ENCODE results near the gene ADIPOQ. TPM values are rescaled to one million over a fixed set of nuclear protein-coding genes. Genes with fewer than 3 reads are reported as not detected.
"Not testable (repeated sequence)": the region's sequence is repeated elsewhere in the genome, so short reads cannot be mapped to it uniquely, and the experiment has no call there.

ADIPOQ gene
- total and polyA plus RNA-seq, 2 experiments from 2014 or later: not detected

DNA sequence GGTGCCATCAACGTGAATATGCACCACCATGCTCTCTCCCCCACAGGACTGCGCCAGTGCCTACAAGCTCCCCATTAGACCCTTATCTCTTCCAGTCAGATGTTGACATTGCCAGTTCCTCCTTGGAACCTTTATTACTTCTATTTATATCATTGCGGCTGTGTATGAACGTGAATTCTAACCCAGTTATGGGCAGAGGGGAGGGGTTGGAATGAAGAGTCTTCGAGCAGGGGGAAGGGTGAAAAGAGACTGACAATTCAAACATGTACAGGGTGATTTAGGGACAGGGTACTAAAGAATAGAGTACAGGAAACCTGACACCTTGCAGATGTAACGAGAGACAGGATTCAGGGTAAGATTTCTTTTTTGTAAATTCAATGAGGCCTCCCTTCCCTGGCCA lies 46.1 kb downstream of the ADIPOQ start:
- Histone ChIP-seq H3K27me3 (no peaks in the 10 kb centered on the region), H3K9me2 (replicated peaks; ENCODE audit: insufficient read depth) (no peaks in the 10 kb centered on the region), H2AFZ (peak overlapping the region; percentile 22), H3K4me3 (no peak overlapping the region), H3K36me3 (replicated peaks; ENCODE audit: insufficient read depth, low read depth) (no peaks in the 10 kb centered on the region), H3K4me2 (no peak overlapping the region), H3K27ac (no peak overlapping the region), H3K9me3 (ENCODE audit: low read depth) (no peaks in the 10 kb centered on the region), H3K4me1 (ENCODE audit: insufficient read depth) (no peaks in the 10 kb centered on the region), H4K20me1 (ENCODE audit: insufficient read depth, poor library complexity, severe bottlenecking) (no peaks in the 10 kb centered on the region), H3K79me2 (no peaks in the 10 kb centered on the region)
- peak; percentile 19 for DNase-seq (ENCODE audit: low spot score)
- TF ChIP-seq EZH2phosphoT487 (IDR thresholded peaks at IDR 0.05; ENCODE audit: low read depth, severe bottlenecking, unreplicated experiment) (no peak), EZH2 (IDR thresholded peaks at IDR 0.05; ENCODE audit: borderline replicate concordance) (no peak)
- TF ChIP-seq, protein P1, sequence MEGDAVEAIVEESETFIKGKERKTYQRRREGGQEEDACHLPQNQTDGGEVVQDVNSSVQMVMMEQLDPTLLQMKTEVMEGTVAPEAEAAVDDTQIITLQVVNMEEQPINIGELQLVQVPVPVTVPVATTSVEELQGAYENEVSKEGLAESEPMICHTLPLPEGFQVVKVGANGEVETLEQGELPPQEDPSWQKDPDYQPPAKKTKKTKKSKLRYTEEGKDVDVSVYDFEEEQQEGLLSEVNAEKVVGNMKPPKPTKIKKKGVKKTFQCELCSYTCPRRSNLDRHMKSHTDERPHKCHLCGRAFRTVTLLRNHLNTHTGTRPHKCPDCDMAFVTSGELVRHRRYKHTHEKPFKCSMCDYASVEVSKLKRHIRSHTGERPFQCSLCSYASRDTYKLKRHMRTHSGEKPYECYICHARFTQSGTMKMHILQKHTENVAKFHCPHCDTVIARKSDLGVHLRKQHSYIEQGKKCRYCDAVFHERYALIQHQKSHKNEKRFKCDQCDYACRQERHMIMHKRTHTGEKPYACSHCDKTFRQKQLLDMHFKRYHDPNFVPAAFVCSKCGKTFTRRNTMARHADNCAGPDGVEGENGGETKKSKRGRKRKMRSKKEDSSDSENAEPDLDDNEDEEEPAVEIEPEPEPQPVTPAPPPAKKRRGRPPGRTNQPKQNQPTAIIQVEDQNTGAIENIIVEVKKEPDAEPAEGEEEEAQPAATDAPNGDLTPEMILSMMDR (IDR thresholded peaks at IDR 0.05; ENCODE audit: poor library complexity): no peak
- 28% methylated on average over 6 of the region's 6 CpGs for WGBS (ENCODE audit: low lambda C conversion rate, missing lambda C conversion rate)

GRCh38 chr3:186889698-186890097 lies 47.2 kb downstream of the ADIPOQ start:
- 96% methylated on average over 4 of the region's 4 CpGs for WGBS (ENCODE audit: low lambda C conversion rate, missing lambda C conversion rate)
- not testable (repeated sequence) for H3K9me2 ChIP-seq (replicated peaks; ENCODE audit: insufficient read depth); H3K36me3 ChIP-seq (replicated peaks; ENCODE audit: insufficient read depth, low read depth); H3K27me3 ChIP-seq; DNase-seq (ENCODE audit: low spot score); H3K4me1 ChIP-seq (ENCODE audit: insufficient read depth); H3K79me2 ChIP-seq; H3K4me3 ChIP-seq; H3K4me2 ChIP-seq; H3K9me3 ChIP-seq (ENCODE audit: low read depth); H4K20me1 ChIP-seq (ENCODE audit: insufficient read depth, poor library complexity, severe bottlenecking); H2AFZ ChIP-seq; H3K27ac ChIP-seq

DNA sequence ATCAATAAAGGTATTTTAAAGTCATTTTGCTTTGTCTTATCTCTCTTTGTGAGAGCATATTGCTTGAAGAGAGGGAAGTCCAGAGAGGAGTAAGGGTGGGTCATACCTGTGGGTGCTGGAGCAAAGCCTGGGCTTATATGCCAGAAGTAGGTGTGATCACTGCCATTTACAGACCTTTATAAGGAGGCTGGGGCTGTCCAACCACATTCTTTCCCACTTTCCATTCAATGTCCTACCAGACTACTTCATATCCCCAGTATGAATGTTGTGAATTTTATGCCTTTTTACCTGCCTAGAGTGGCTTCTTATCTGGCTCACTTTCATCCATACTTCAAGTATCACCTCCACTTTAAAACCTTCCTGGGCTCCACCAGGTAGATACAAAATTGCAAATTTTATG lies 48.4 kb downstream of the ADIPOQ start:
- no peaks in the 10 kb centered on the region for H3K27me3 ChIP-seq

GRCh38 chr3:186893071-186893470 lies 50.6 kb downstream of the ADIPOQ start:
- not testable (repeated sequence) for H3K9me2 ChIP-seq (replicated peaks; ENCODE audit: insufficient read depth); H3K36me3 ChIP-seq (replicated peaks; ENCODE audit: insufficient read depth, low read depth); H3K27me3 ChIP-seq; H3K4me1 ChIP-seq (ENCODE audit: insufficient read depth); H3K9me3 ChIP-seq (ENCODE audit: low read depth); H3K4me3 ChIP-seq; H2AFZ ChIP-seq; H3K79me2 ChIP-seq; DNase-seq (ENCODE audit: low spot score); H3K4me2 ChIP-seq; H4K20me1 ChIP-seq (ENCODE audit: insufficient read depth, poor library complexity, severe bottlenecking)
- no CpG with 5 or more reads among the region's 2 CpGs for WGBS (ENCODE audit: low lambda C conversion rate, missing lambda C conversion rate)
- peak overlapping the region; percentile 59 for H3K27ac ChIP-seq

More for the DNA sequence above, 48.4 kb downstream of the ADIPOQ start:
- TF ChIP-seq EZH2 (IDR thresholded peaks at IDR 0.05; ENCODE audit: borderline replicate concordance): no peak
- TF ChIP-seq, protein P1 (IDR thresholded peaks at IDR 0.05; ENCODE audit: poor library complexity): no peak
- TF ChIP-seq EZH2phosphoT487 (IDR thresholded peaks at IDR 0.05; ENCODE audit: low read depth, severe bottlenecking, unreplicated experiment): no peak
- Histone ChIP-seq H4K20me1 (ENCODE audit: insufficient read depth, poor library complexity, severe bottlenecking) (no peaks in the 10 kb centered on the region), H2AFZ (no peak overlapping the region), H3K4me2 (no peak overlapping the region), H3K36me3 (replicated peaks; ENCODE audit: insufficient read depth, low read depth) (no peaks in the 10 kb centered on the region), H3K79me2 (no peaks in the 10 kb centered on the region), H3K9me2 (replicated peaks; ENCODE audit: insufficient read depth) (no peaks in the 10 kb centered on the region), H3K9me3 (ENCODE audit: low read depth) (no peaks in the 10 kb centered on the region), H3K4me3 (no peak overlapping the region), H3K27ac (no peak overlapping the region), H3K4me1 (ENCODE audit: insufficient read depth) (no peaks in the 10 kb centered on the region)
- DNase-seq (ENCODE audit: low spot score): no peak

GRCh38 chr3:186895406-186895805 lies 52.9 kb downstream of the ADIPOQ start:
- no peak overlapping the region for H3K4me3 ChIP-seq
- TF ChIP-seq EZH2 (IDR thresholded peaks at IDR 0.05; ENCODE audit: borderline replicate concordance) (no peak), EZH2phosphoT487 (IDR thresholded peaks at IDR 0.05; ENCODE audit: low read depth, severe bottlenecking, unreplicated experiment) (no peak)
- TF ChIP-seq, protein P1 (IDR thresholded peaks at IDR 0.05; ENCODE audit: poor library complexity): no peak
- peaks cover 4% of the 10 kb centered on the region for H3K4me1 ChIP-seq (ENCODE audit: insufficient read depth)
- no peaks in the 10 kb centered on the region for H3K9me2 ChIP-seq (replicated peaks; ENCODE audit: insufficient read depth)
- no peaks in the 10 kb centered on the region for H3K79me2 ChIP-seq
- 76% methylated on average over 5 of the region's 5 CpGs for WGBS (ENCODE audit: low lambda C conversion rate, missing lambda C conversion rate)
- H3K27ac ChIP-seq: no peak overlapping the region
- DNase-seq (ENCODE audit: low spot score): no peak
- H3K9me3 ChIP-seq (ENCODE audit: low read depth): no peaks in the 10 kb centered on the region
- H4K20me1 ChIP-seq (ENCODE audit: insufficient read depth, poor library complexity, severe bottlenecking): no peaks in the 10 kb centered on the region
- H3K4me2 ChIP-seq: no peak overlapping the region
- no peaks in the 10 kb centered on the region for H3K27me3 ChIP-seq
- H3K36me3 ChIP-seq (replicated peaks; ENCODE audit: insufficient read depth, low read depth): no peaks in the 10 kb centered on the region
- H2AFZ ChIP-seq: no peak overlapping the region

Measured in hepatocyte (in vitro differentiated cells).